Trophoblast cell (in vitro differentiated cells and primary cell): ENCODE measurements around the gene SLC35D2.
"Not testable (repeated sequence)": the region's sequence is repeated elsewhere in the genome, so short reads cannot be mapped to it uniquely, and the experiment has no call there.

Experiments
- DNase-seq, 2 donors: peaks; one replicate each; pipeline ENCODE4 v3.0.0-alpha.2; 2016
- H2AFZ ChIP-seq: 2 replicates; pipeline ENCODE4 v1.6.1; 2013; ENCODE audit warnings: low read length, moderate library complexity, mild to moderate bottlenecking; ENCODE audit not compliant: insufficient read depth, poor library complexity
- H2AK5ac ChIP-seq: 2 replicates; pipeline ENCODE4 v1.6.1; 2013; ENCODE audit warnings: mild to moderate bottlenecking, low read length
- H2BK120ac ChIP-seq: 2 replicates; pipeline ENCODE4 v1.6.1; 2013; ENCODE audit warnings: low read length, mild to moderate bottlenecking, moderate library complexity; ENCODE audit not compliant: insufficient read depth, poor library complexity
- H2BK12ac ChIP-seq: 2 replicates; pipeline ENCODE4 v1.6.1; 2013; ENCODE audit warnings: mild to moderate bottlenecking, low read length, moderate library complexity
- H2BK5ac ChIP-seq: 2 replicates; pipeline ENCODE4 v1.6.1; 2013; ENCODE audit warnings: low read length, low read depth, moderate library complexity, mild to moderate bottlenecking; ENCODE audit not compliant: poor library complexity
- H3K14ac ChIP-seq: 2 replicates; pipeline ENCODE4 v1.6.1; 2013; ENCODE audit warnings: mild to moderate bottlenecking, low read length
- H3K18ac ChIP-seq: 2 replicates; pipeline ENCODE4 v1.6.1; 2013; ENCODE audit warnings: mild to moderate bottlenecking, low read length
- H3K23ac ChIP-seq: 2 replicates; pipeline ENCODE4 v1.6.1; 2013; ENCODE audit warnings: low read length
- H3K27ac ChIP-seq: 2 replicates; pipeline ENCODE4 v1.5.1; 2013; ENCODE audit warnings: low read depth, mild to moderate bottlenecking, inconsistent platforms, low read length, moderate library complexity
- H3K27me3 ChIP-seq: 2 replicates; pipeline ENCODE4 v1.6.1; 2013; ENCODE audit warnings: inconsistent platforms, mild to moderate bottlenecking, low read length, moderate library complexity; ENCODE audit not compliant: insufficient read depth
- H3K36me3 ChIP-seq, 2 experiments: 1 replicate in 1 of 2; 2 replicates in 1 of 2; pipeline ENCODE4 v1.6.1; 2013; ENCODE audit warnings: low read length in 2 of 2, mild to moderate bottlenecking in 2 of 2, moderate library complexity in 1 of 2; ENCODE audit not compliant: insufficient read depth in 2 of 2, control insufficient read depth in 1 of 2
- H3K4ac ChIP-seq: 2 replicates; pipeline ENCODE4 v1.6.1; 2013; ENCODE audit warnings: low read depth, mild to moderate bottlenecking, low read length, moderate library complexity
- H3K4me1 ChIP-seq, 2 experiments: 1 replicate in 1 of 2; 2 replicates in 1 of 2; pipeline ENCODE4 v1.6.1; 2013; ENCODE audit warnings: low read length in 2 of 2, mild to moderate bottlenecking in 2 of 2, moderate library complexity in 1 of 2; ENCODE audit not compliant: insufficient read depth in 2 of 2, control insufficient read depth in 1 of 2
- H3K4me2 ChIP-seq: 2 replicates; pipeline ENCODE4 v1.6.1; 2013; ENCODE audit warnings: inconsistent platforms, mild to moderate bottlenecking, low read length, moderate library complexity
- H3K4me3 ChIP-seq: 2 replicates; pipeline ENCODE4 v1.5.1; 2013; ENCODE audit warnings: mild to moderate bottlenecking, low read depth, low read length, inconsistent platforms
- H3K79me1 ChIP-seq: one replicate; pipeline ENCODE4 v1.6.1; 2013; ENCODE audit warnings: low read length
- H3K79me2 ChIP-seq: 2 replicates; pipeline ENCODE4 v1.6.1; 2013; ENCODE audit warnings: low read length, mild to moderate bottlenecking; ENCODE audit not compliant: control insufficient read depth, insufficient read depth, poor library complexity
- H3K9ac ChIP-seq: 2 replicates; pipeline ENCODE4 v1.6.1; 2013; ENCODE audit warnings: mild to moderate bottlenecking, low read length
- H3K9me3 ChIP-seq: 2 replicates; pipeline ENCODE4 v1.6.1; 2013; ENCODE audit warnings: low read depth, mild to moderate bottlenecking, control low read depth, inconsistent platforms, low read length; ENCODE audit not compliant: insufficient read depth
- H4K12ac ChIP-seq: 2 replicates; pipeline ENCODE4 v1.6.1; 2013; ENCODE audit warnings: low read depth, mild to moderate bottlenecking, low read length, moderate library complexity
- H4K8ac ChIP-seq: 2 replicates; pipeline ENCODE4 v1.6.1; 2013; ENCODE audit warnings: low read depth, mild to moderate bottlenecking, low read length, moderate library complexity
- H4K91ac ChIP-seq: one replicate; pipeline ENCODE4 v1.6.1; 2013; ENCODE audit warnings: low read depth, mild to moderate bottlenecking, low read length, moderate library complexity
- WGBS: extraction: QIAGEN DNeasy Blood & Tissue Kit; methylation state at CpG from one replicate; pipeline ENCODE4 v1.1.7; 2013; ENCODE audit warnings: missing lambda C conversion rate; ENCODE audit not compliant: insufficient read length, insufficient coverage; ENCODE audit errors: extremely low coverage; 5-methylcytosine and 5-hydroxymethylcytosine counted together

SLC35D2 gene

GRCh38 chr9:96322736-96323135, 60.8 kb downstream of the SLC35D2 start:
- H2AK5ac ChIP-seq, H3K4me1 ChIP-seq, H3K4me3 ChIP-seq, H3K14ac ChIP-seq, H2BK120ac ChIP-seq, H2BK5ac ChIP-seq, H4K12ac ChIP-seq, H3K36me3 ChIP-seq, H3K18ac ChIP-seq, H3K79me1 ChIP-seq, H3K9me3 ChIP-seq, H3K4me2 ChIP-seq, H3K79me2 ChIP-seq, H4K91ac ChIP-seq, H3K27me3 ChIP-seq, H2AFZ ChIP-seq, H4K8ac ChIP-seq, H3K4ac ChIP-seq, H2BK12ac ChIP-seq, H3K27ac ChIP-seq, H3K9ac ChIP-seq, H3K23ac ChIP-seq: not testable (repeated sequence)
- DNase-seq, result peak; percentile 42 to 68
- WGBS, result no CpG with 5 or more reads among the region's 5 CpGs

- H2AK5ac ChIP-seq, H3K14ac ChIP-seq, H3K79me1 ChIP-seq, H2BK12ac ChIP-seq, H2BK120ac ChIP-seq, DNase-seq, H4K91ac ChIP-seq, H3K23ac ChIP-seq, H3K18ac ChIP-seq, H3K27me3 ChIP-seq, H3K4ac ChIP-seq, H3K36me3 ChIP-seq, H3K4me2 ChIP-seq, H4K8ac ChIP-seq, H3K79me2 ChIP-seq, H2BK5ac ChIP-seq, H2AFZ ChIP-seq, H3K4me3 ChIP-seq, H3K27ac ChIP-seq, H3K4me1 ChIP-seq, H3K9ac ChIP-seq, H3K9me3 ChIP-seq, H4K12ac ChIP-seq: not testable (repeated sequence)
- no CpG with 5 or more reads among the region's 3 CpGs for WGBS
Observed at GRCh38 chr9:96322210-96322609, 61.3 kb downstream of the SLC35D2 start.

GRCh38 chr9:96321515-96321914, 62.0 kb downstream of the SLC35D2 start:
- no peak overlapping the region for H2AK5ac ChIP-seq
- no peak overlapping the region for H2AFZ ChIP-seq
- H3K36me3 ChIP-seq, result peaks cover 3 to 10% of the 10 kb centered on the region in 2 experiments
- H3K4me2 ChIP-seq, result no peak overlapping the region
- no peak overlapping the region for H3K4ac ChIP-seq
- peaks cover 2 to 3% of the 10 kb centered on the region in 2 experiments for H3K4me1 ChIP-seq
- H3K9ac ChIP-seq, result no peak overlapping the region
- H3K27me3 ChIP-seq, result no peaks in the 10 kb centered on the region
- no peak overlapping the region for H2BK120ac ChIP-seq
- no peak overlapping the region for H4K12ac ChIP-seq
- H3K18ac ChIP-seq, result no peak overlapping the region
- H2BK12ac ChIP-seq, result no peak overlapping the region
- no CpG with 5 or more reads among the region's 7 CpGs for WGBS
- no peaks in the 10 kb centered on the region for H3K79me1 ChIP-seq
- no peak overlapping the region for H4K91ac ChIP-seq
- no peak overlapping the region for H4K8ac ChIP-seq
- H3K23ac ChIP-seq, result no peak overlapping the region
- H3K79me2 ChIP-seq, result no peaks in the 10 kb centered on the region
- H3K9me3 ChIP-seq, result no peaks in the 10 kb centered on the region
- no peak overlapping the region for H3K14ac ChIP-seq
- no peak for DNase-seq
- no peak overlapping the region for H3K4me3 ChIP-seq
- H3K27ac ChIP-seq, result no peak overlapping the region
- H2BK5ac ChIP-seq, result no peak overlapping the region

GRCh38 chr9:96320749-96321280, 62.7 kb downstream of the SLC35D2 start:
- no peaks in the 10 kb centered on the region for H3K79me1 ChIP-seq
- no peak overlapping the region for H2BK5ac ChIP-seq
- H3K4me1 ChIP-seq, result peaks cover 2 to 3% of the 10 kb centered on the region in 2 experiments
- no peak overlapping the region for H3K14ac ChIP-seq
- no peak overlapping the region for H4K91ac ChIP-seq
- no peak overlapping the region for H3K4ac ChIP-seq
- H3K4me2 ChIP-seq, result no peak overlapping the region
- no peak overlapping the region for H2BK120ac ChIP-seq
- H2AK5ac ChIP-seq, result no peak overlapping the region
- H3K9ac ChIP-seq, result no peak overlapping the region
- no peak for DNase-seq
- no peaks in the 10 kb centered on the region for H3K79me2 ChIP-seq
- H3K9me3 ChIP-seq, result no peaks in the 10 kb centered on the region
- H4K12ac ChIP-seq, result no peak overlapping the region
- H3K36me3 ChIP-seq, result peaks cover 3 to 10% of the 10 kb centered on the region in 2 experiments
- no peak overlapping the region for H4K8ac ChIP-seq
- no CpG with 5 or more reads among the region's 8 CpGs for WGBS
- H3K27me3 ChIP-seq, result no peaks in the 10 kb centered on the region
- no peak overlapping the region for H2AFZ ChIP-seq
- H3K27ac ChIP-seq, result no peak overlapping the region
- H3K23ac ChIP-seq, result no peak overlapping the region
- H2BK12ac ChIP-seq, result no peak overlapping the region
- no peak overlapping the region for H3K18ac ChIP-seq
- H3K4me3 ChIP-seq, result no peak overlapping the region
